Transverse colon (tissue), 4 donors: Measurements from ENCODE around the gene RSPH10B2. TPM values are rescaled to one million over a fixed set of nuclear protein-coding genes. Genes with fewer than 3 reads are reported as not detected.
A peak's percentile ranks its signal among the peaks of the same experiment; 100 is the strongest.
"Not testable (repeated sequence)": the region's sequence is repeated elsewhere in the genome, so short reads cannot be mapped to it uniquely, and the experiment has no call there.

Experiments used
- DNase-seq: peaks from one replicate; pipeline ENCODE4 v3.0.0-alpha.2; 2019
- H3K27ac ChIP-seq, 4 donors: fragments of 200-600 bp; sonication (generic); 2 replicates each; pipeline ENCODE4 v1.5.1; 2016 to 2018; ENCODE audit warnings: inconsistent platforms in 4 of 4
- H3K27me3 ChIP-seq: fragments of 200-600 bp; sonication (generic); 2 replicates; pipeline ENCODE4 v1.5.1; 2017; ENCODE audit warnings: inconsistent platforms
- H3K36me3 ChIP-seq, 4 donors: fragments of 200-600 bp; sonication (generic); 2 replicates each; pipeline ENCODE4 v1.5.1; 2017 to 2019; ENCODE audit warnings: inconsistent platforms in 4 of 4
- H3K4me1 ChIP-seq, 4 donors: fragments of 200-600 bp; sonication (generic); 2 replicates each; pipeline ENCODE4 v1.5.1; 2017 to 2020; ENCODE audit warnings: inconsistent platforms in 4 of 4
- H3K4me3 ChIP-seq, 4 donors: fragments of 200-600 bp; sonication (generic); 1 replicate in 1 of 4; 2 replicates in 3 of 4; pipeline versions ENCODE4 v1.5.1 to v1.6.1; 2017 to 2019; ENCODE audit warnings: inconsistent platforms in 4 of 4
- H3K9me3 ChIP-seq, 2 donors: fragments of 200-600 bp; sonication (generic); 2 replicates each; pipeline ENCODE4 v1.5.1; 2017 to 2019; ENCODE audit warnings: inconsistent platforms in 2 of 2
- POLR2A ChIP-seq: fragments of 450-650 bp; IDR thresholded peaks from one replicate; pipeline ENCODE4 v1.6.1; 2016; ENCODE audit warnings: antibody characterized with exemption, mild to moderate bottlenecking, moderate library complexity
- POLR2AphosphoS5 ChIP-seq, 3 donors: sonication (generic); formaldehyde crosslinking; IDR thresholded peaks; one replicate each; pipeline ENCODE4 v1.6.1; 2016; ENCODE audit warnings: antibody characterized with exemption in 3 of 3
- WGBS, 2 donors: methylation state at CpG; one replicate each; pipeline ENCODE4 v1.1.5; 2018; ENCODE audit warnings: low coverage in 1 of 2; 5-methylcytosine and 5-hydroxymethylcytosine counted together
- in situ Hi-C, 4 donors: fragments of 200-750 bp; cut with MboI; loops; one replicate each; pipeline versions ENCODE4 v1.15.0 to v1.15.1; 2017; ENCODE audit warnings: low sequenced_read_pairs in 3 of 4, low pct_ligation_motif_present in 1 of 4, low pct_unique_long_range_greater_than_20kb in 1 of 4
- intact Hi-C: fragments of 100-400 bp; cut with DNase I; formaldehyde crosslinking; loops from one replicate; pipeline ENCODE4 v1.15.1; 2023; ENCODE audit warnings: low total_unique reads
- total RNA-seq, 4 donors: library from RNA; depleted of rRNA; stranded (reverse); fragments of >200 nt; gene quantifications; one replicate each; pipeline ENCODE4 v1.1.0, GENCODE V29; 2016
- TF ChIP-seq, protein P1 (sequence below), 5 experiments: fragments of 200-600 bp in 3 of 5; fragments of 450-650 bp in 2 of 5; sonication (generic) in 3 of 5; IDR thresholded peaks; 1 replicate in 2 of 5; 2 replicates in 3 of 5; pipeline ENCODE4 v1.5.1; 2016 to 2017; ENCODE audit warnings: antibody characterized with exemption in 5 of 5, inconsistent platforms in 3 of 5, mild to moderate bottlenecking in 2 of 5, moderate library complexity in 1 of 5

RSPH10B2 gene
- total RNA-seq, 4 donors from 2014 or later: 0.68 TPM; not detected in 3

- intact Hi-C loops, H3K27me3 ChIP-seq, H3K9me3 ChIP-seq, H3K4me1 ChIP-seq, H3K36me3 ChIP-seq, H3K4me3 ChIP-seq, H3K27ac ChIP-seq, DNase-seq: not testable (repeated sequence)
- no CpG with 5 or more reads among the region's 6 CpGs for WGBS, 2 donors
- in situ Hi-C loops: loop anchor here in 2 of 4 donors (25.0 kb wide), 1 partner anchor 896 kb away; no protein-coding TSS in a partner anchor
Measured at GRCh38 chr7:6807959-6808358, 54.1 kb downstream of the RSPH10B2 start.

- H3K4me1 ChIP-seq, H3K36me3 ChIP-seq, H3K27ac ChIP-seq, H3K27me3 ChIP-seq, intact Hi-C loops, H3K4me3 ChIP-seq, DNase-seq, H3K9me3 ChIP-seq: not testable (repeated sequence)
- in situ Hi-C loops: loop anchor here in 2 of 4 donors (25.0 kb wide), 1 partner anchor 901 kb away; no protein-coding TSS in a partner anchor
- WGBS, 2 donors: 100% methylated on average over 2 of the region's 2 CpGs; no CpG with 5 or more reads in 1 of the 2 donors
Measured at GRCh38 chr7:6813011-6813410, 59.1 kb downstream of the RSPH10B2 start.

DNA sequence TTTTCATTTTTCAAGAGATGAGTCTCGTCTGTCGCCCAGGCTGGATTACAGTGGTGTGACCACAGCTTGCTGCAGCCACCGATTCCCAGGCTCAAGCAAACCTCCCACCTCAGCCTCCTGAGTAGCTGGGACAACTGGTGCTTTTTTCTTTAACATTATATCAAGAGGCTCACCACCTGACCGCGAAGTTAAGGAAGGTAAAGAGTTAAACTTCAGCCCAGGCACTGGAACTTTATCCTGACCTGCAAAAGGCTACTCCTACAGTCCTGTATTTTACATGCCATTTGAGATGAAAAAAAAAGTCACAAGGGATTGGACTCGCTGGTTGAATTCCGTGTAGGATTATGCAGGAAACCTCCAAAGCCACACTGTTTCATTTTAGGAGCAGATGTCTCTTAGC is 61.6 kb downstream of the RSPH10B2 start:
- intact Hi-C loops, H3K9me3 ChIP-seq, DNase-seq, H3K4me3 ChIP-seq, H3K27ac ChIP-seq, H3K36me3 ChIP-seq, H3K4me1 ChIP-seq, H3K27me3 ChIP-seq: not testable (repeated sequence)
- in situ Hi-C loops: loop anchor here in 2 of 4 donors (25.0 kb wide), 1 partner anchor 903 kb away; no protein-coding TSS in a partner anchor
- 92 to 96% methylated on average over 4 to 7 of the region's 7 CpGs for WGBS, 2 donors

GRCh38 chr7:6821622-6822021 is 67.7 kb downstream of the RSPH10B2 start:
- H3K27ac ChIP-seq, DNase-seq, H3K9me3 ChIP-seq, H3K4me1 ChIP-seq, H3K27me3 ChIP-seq, intact Hi-C loops, H3K4me3 ChIP-seq: not testable (repeated sequence)
- peaks cover 0 to 11% (median 0%) of the 10 kb centered on the region in 4 donors for H3K36me3 ChIP-seq
- 89 to 98% methylated on average over 6 of the region's 6 CpGs for WGBS, 2 donors
- in situ Hi-C loops: loop anchor here in 2 of 4 donors (25.0 kb wide), 1 partner anchor 909 kb away; no protein-coding TSS in a partner anchor

GRCh38 chr7:6825236-6826125 is 71.6 kb downstream of the RSPH10B2 start:
- H3K9me3 ChIP-seq, H3K36me3 ChIP-seq, DNase-seq, intact Hi-C loops, H3K4me1 ChIP-seq, in situ Hi-C loops, H3K27me3 ChIP-seq: not testable (repeated sequence)
- H3K27ac ChIP-seq: peak overlapping the region in 2 of 4 donors; percentile 86 to 87
- 71% methylated on average over 1 of the region's 42 CpGs; no CpG with 5 or more reads in 1 of the 2 donors for WGBS, 2 donors
- H3K4me3 ChIP-seq: peak overlapping the region in 3 of 4 donors; percentile 54 to 80 (median 62)

GRCh38 chr7:6826151-6826550 is 72.2 kb downstream of the RSPH10B2 start, which contains the start of gene CCZ1B:
Gene CCZ1B, minus strand, starts transcription at chr7:6826275. Its CDS starts 78 bp downstream, at chr7:6826197.
- H3K27me3 ChIP-seq, H3K36me3 ChIP-seq, H3K4me1 ChIP-seq, H3K9me3 ChIP-seq, intact Hi-C loops, in situ Hi-C loops: not testable (repeated sequence)
- TF ChIP-seq, protein P1, sequence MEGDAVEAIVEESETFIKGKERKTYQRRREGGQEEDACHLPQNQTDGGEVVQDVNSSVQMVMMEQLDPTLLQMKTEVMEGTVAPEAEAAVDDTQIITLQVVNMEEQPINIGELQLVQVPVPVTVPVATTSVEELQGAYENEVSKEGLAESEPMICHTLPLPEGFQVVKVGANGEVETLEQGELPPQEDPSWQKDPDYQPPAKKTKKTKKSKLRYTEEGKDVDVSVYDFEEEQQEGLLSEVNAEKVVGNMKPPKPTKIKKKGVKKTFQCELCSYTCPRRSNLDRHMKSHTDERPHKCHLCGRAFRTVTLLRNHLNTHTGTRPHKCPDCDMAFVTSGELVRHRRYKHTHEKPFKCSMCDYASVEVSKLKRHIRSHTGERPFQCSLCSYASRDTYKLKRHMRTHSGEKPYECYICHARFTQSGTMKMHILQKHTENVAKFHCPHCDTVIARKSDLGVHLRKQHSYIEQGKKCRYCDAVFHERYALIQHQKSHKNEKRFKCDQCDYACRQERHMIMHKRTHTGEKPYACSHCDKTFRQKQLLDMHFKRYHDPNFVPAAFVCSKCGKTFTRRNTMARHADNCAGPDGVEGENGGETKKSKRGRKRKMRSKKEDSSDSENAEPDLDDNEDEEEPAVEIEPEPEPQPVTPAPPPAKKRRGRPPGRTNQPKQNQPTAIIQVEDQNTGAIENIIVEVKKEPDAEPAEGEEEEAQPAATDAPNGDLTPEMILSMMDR (IDR thresholded peaks at IDR 0.05): peak in 2 of 5 experiments; percentile 14
- TF ChIP-seq POLR2AphosphoS5 (IDR thresholded peaks at IDR 0.05) (peak in 1 of 3 donors; percentile 15), POLR2A (peak; percentile 22)
- H3K27ac ChIP-seq: peak within 1 kb of the TSS; percentile 52 to 87 (median 80)
- DNase-seq: peak; percentile 87
- peak within 1 kb of the TSS; percentile 6 to 80 (median 58) for H3K4me3 ChIP-seq
- 4% methylated on average over 23 of the region's 35 CpGs; no CpG with 5 or more reads in 1 of the 2 donors for WGBS, 2 donors

DNA sequence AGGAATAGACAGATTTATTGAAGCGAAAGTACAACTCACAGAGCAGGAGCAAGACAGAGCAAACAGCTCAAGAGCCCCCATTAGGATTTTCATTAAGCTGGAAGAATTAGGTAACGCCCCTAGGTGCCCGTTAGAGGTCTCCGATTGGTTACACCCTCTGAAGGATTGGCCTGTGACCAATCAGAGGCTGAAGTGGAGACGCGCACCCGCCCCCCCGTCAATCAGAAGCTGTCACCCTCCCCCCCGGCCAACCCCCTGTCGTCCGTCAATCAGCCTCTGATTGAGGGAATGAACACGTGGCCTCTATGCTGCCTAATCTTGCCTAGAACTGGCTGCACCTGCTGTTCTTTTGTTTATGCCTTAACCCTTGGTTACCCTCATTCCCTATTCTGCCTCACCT is 73.3 kb downstream of the RSPH10B2 start:
- H3K4me3 ChIP-seq, in situ Hi-C loops, DNase-seq, H3K27ac ChIP-seq, H3K9me3 ChIP-seq, H3K4me1 ChIP-seq, H3K36me3 ChIP-seq, intact Hi-C loops: not testable (repeated sequence)
- 75 to 86% methylated on average over 6 to 12 of the region's 12 CpGs for WGBS, 2 donors
- peaks cover 15% of the 10 kb centered on the region for H3K27me3 ChIP-seq

- intact Hi-C loops, H3K36me3 ChIP-seq, H3K9me3 ChIP-seq, H3K4me3 ChIP-seq, DNase-seq, H3K4me1 ChIP-seq, in situ Hi-C loops, H3K27ac ChIP-seq: not testable (repeated sequence)
- peaks cover 19% of the 10 kb centered on the region for H3K27me3 ChIP-seq
- 55 to 71% methylated on average over 4 to 5 of the region's 5 CpGs for WGBS, 2 donors
Measured at GRCh38 chr7:6829616-6830015, 75.7 kb downstream of the RSPH10B2 start.

GRCh38 chr7:6830026-6830425 is 76.1 kb downstream of the RSPH10B2 start:
- H3K9me3 ChIP-seq, intact Hi-C loops, H3K4me1 ChIP-seq, H3K36me3 ChIP-seq, in situ Hi-C loops, H3K4me3 ChIP-seq, H3K27ac ChIP-seq, DNase-seq: not testable (repeated sequence)
- H3K27me3 ChIP-seq: peaks cover 22% of the 10 kb centered on the region
- 80 to 95% methylated on average over 4 to 6 of the region's 6 CpGs for WGBS, 2 donors
